Measurements from ENCODE around the gene NOL3. TPM values are rescaled to one million over a fixed set of nuclear protein-coding genes. Genes with fewer than 3 reads are reported as not detected.

Gene NOL3
- total and polyA plus RNA-seq, 2 of the 13 experiments (the other 11 are each of a cell fraction or from before 2014, with no cell fraction given), result 5.7 to 20.5 TPM

DNA sequence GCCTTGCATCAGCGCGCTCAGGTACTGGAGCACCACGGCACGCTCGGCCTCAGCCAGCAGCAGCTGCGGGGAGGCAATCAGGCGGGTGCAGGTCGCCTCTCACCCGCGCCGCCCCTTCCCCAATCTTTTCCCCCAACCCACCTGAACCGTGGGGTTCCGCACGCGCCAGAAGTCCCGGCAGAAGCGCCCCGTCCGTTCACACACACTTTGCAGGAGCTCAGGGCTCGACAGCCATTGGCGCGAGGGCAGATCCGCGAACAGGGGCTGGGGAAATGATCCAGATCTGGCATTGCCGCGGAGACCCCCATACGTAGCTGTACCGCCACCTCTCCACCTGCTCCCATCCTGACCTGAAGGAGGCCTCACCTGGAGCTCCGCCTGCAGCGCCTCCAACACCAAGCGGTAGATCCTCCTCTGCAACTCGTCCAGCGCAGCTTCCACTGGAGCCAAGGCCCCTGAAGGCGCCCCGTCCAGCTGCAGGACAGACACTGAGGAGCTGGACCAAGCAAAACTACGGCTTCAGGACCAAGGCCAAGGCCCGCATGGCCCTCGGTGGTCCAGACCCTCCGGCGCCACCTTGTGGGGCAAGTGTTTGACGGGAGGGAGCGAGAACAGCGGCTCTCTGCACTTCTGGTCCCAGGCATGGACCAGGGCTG is 14.8 kb downstream of the NOL3 start (continued):
- TF ChIP-seq, protein P1, sequence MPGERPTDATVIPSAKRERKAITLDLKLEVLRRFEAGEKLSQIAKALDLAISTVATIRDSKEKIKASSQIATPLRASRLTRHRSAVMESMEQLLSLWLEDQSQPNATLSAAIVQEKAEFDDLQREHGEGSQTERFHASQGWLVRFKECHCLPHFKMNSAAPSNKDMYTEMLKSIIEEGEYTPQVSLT (CRISPR knock-in tag; IDR thresholded peaks at IDR 0.05; ENCODE audit: borderline replicate concordance, low read depth), result no peak
- TF ChIP-seq ARNTL (CRISPR knock-in tag; IDR thresholded peaks at IDR 0.05) (peak; percentile 76), DNMT1 (CRISPR knock-in tag; IDR thresholded peaks at IDR 0.05) (peak; percentile 77; the same call in 1 of the 2 replicates), ZNF3 (CRISPR knock-in tag; IDR thresholded peaks at IDR 0.05) (no peak), TCF12 (IDR thresholded peaks at IDR 0.05) (no peak), TCF12 (CRISPR knock-in tag; IDR thresholded peaks at IDR 0.05) (peak; percentile 64; the same call in 1 of the 2 replicates), ZNF713 (CRISPR knock-in tag; IDR thresholded peaks at IDR 0.05) (peak; percentile 88; the same call in 1 of the 2 replicates), JUNB (CRISPR knock-in tag; IDR thresholded peaks at IDR 0.05; ENCODE audit: borderline replicate concordance) (no peak), SNAPC2 (CRISPR knock-in tag; IDR thresholded peaks at IDR 0.05) (0 out of 2 replicates have a peak, but pooled peaks have one; percentile 27), HNRNPH1 (optimal IDR thresholded peaks at IDR 0.05; ENCODE audit: low read depth, low read length) (no peak), ZMYM2 (CRISPR knock-in tag; IDR thresholded peaks at IDR 0.05) (no peak), AKNA (CRISPR knock-in tag; IDR thresholded peaks at IDR 0.05; ENCODE audit: borderline replicate concordance) (peak; percentile 88), ZKSCAN5 (CRISPR knock-in tag; IDR thresholded peaks at IDR 0.05) (peak; percentile 59; the same call in 1 of the 2 replicates)
- TF ChIP-seq, protein P2, sequence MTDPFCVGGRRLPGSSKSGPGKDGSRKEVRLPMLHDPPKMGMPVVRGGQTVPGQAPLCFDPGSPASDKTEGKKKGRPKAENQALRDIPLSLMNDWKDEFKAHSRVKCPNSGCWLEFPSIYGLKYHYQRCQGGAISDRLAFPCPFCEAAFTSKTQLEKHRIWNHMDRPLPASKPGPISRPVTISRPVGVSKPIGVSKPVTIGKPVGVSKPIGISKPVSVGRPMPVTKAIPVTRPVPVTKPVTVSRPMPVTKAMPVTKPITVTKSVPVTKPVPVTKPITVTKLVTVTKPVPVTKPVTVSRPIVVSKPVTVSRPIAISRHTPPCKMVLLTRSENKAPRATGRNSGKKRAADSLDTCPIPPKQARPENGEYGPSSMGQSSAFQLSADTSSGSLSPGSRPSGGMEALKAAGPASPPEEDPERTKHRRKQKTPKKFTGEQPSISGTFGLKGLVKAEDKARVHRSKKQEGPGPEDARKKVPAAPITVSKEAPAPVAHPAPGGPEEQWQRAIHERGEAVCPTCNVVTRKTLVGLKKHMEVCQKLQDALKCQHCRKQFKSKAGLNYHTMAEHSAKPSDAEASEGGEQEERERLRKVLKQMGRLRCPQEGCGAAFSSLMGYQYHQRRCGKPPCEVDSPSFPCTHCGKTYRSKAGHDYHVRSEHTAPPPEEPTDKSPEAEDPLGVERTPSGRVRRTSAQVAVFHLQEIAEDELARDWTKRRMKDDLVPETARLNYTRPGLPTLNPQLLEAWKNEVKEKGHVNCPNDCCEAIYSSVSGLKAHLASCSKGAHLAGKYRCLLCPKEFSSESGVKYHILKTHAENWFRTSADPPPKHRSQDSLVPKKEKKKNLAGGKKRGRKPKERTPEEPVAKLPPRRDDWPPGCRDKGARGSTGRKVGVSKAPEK (CRISPR knock-in tag; IDR thresholded peaks at IDR 0.05; ENCODE audit: borderline replicate concordance), result peak; percentile 84; the same call in 1 of the 2 replicates
- TF ChIP-seq, protein P3, sequence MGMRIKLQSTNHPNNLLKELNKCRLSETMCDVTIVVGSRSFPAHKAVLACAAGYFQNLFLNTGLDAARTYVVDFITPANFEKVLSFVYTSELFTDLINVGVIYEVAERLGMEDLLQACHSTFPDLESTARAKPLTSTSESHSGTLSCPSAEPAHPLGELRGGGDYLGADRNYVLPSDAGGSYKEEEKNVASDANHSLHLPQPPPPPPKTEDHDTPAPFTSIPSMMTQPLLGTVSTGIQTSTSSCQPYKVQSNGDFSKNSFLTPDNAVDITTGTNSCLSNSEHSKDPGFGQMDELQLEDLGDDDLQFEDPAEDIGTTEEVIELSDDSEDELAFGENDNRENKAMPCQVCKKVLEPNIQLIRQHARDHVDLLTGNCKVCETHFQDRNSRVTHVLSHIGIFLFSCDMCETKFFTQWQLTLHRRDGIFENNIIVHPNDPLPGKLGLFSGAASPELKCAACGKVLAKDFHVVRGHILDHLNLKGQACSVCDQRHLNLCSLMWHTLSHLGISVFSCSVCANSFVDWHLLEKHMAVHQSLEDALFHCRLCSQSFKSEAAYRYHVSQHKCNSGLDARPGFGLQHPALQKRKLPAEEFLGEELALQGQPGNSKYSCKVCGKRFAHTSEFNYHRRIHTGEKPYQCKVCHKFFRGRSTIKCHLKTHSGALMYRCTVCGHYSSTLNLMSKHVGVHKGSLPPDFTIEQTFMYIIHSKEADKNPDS (CRISPR knock-in tag; IDR thresholded peaks at IDR 0.05), result peak; percentile 72; the same call in 1 of the 2 replicates
- TF ChIP-seq, protein P4, sequence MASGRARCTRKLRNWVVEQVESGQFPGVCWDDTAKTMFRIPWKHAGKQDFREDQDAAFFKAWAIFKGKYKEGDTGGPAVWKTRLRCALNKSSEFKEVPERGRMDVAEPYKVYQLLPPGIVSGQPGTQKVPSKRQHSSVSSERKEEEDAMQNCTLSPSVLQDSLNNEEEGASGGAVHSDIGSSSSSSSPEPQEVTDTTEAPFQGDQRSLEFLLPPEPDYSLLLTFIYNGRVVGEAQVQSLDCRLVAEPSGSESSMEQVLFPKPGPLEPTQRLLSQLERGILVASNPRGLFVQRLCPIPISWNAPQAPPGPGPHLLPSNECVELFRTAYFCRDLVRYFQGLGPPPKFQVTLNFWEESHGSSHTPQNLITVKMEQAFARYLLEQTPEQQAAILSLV (CRISPR knock-in tag; IDR thresholded peaks at IDR 0.05; ENCODE audit: borderline replicate concordance), result peak; percentile 43
